NT2/D1 (cell line): Measurements from ENCODE around the gene MRPS23.

Experiments used
- SUZ12 ChIP-seq: IDR thresholded peaks from 2 replicates; pipeline ENCODE4 v1.6.1; 2011; ENCODE audit not compliant: insufficient read length, insufficient read depth; ENCODE audit errors: extremely low read depth
- YY1 ChIP-seq: IDR thresholded peaks from 2 replicates; pipeline ENCODE4 v1.6.1; 2011; ENCODE audit not compliant: insufficient read length, insufficient read depth

GRCh38 chr17:57817299-57817698 is 32.5 kb downstream of the MRPS23 start:
- no peak for TF ChIP-seq YY1
- TF ChIP-seq SUZ12 = no peak
